Activated T-cell treated with anti-CD3 and anti-CD28 coated beads, Interleukin-2, amount 50 U/mL, for 1 hour (primary cell): ENCODE measurements around the gene AGPAT3.
A peak's percentile ranks its signal among the peaks of the same experiment; 100 is the strongest.

Experiments used
- DNase-seq: peaks from one replicate; pipeline ENCODE4 v3.0.0-alpha.2; 2020

Gene AGPAT3

DNA sequence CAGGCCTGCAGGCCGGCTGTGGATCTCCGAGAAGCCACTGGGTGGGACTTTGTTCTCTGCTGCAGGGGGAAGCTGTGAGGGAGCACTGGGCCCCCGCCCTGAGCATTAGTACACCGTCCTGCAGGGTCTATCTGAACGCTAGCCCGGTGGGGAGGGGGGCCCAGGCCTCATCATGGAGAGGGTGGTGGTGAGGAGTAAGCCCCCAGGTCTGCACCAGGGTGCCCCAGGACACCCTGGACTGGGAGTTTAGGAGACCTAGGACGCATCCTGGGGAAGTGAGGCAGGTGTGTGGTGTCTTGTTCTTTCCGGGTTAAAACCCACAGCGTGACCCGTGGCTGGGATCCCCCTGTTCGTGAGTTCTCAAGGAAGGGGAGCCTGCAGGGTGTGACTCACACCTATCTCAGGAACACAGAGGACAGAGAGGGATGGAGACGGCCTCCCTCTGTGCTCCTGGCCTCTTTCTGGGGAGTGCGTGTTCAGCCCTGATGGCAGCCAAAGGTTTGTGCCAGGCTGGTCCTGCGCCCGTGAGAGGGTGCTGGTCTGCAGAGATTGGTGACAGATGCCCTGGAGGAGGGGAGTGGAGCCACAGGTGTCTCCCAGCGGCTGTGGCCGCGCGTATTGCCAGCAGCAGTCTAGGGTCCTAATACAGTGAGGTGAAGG, 44.8 kb downstream of the AGPAT3 start:
- no peak for DNase-seq

DNA sequence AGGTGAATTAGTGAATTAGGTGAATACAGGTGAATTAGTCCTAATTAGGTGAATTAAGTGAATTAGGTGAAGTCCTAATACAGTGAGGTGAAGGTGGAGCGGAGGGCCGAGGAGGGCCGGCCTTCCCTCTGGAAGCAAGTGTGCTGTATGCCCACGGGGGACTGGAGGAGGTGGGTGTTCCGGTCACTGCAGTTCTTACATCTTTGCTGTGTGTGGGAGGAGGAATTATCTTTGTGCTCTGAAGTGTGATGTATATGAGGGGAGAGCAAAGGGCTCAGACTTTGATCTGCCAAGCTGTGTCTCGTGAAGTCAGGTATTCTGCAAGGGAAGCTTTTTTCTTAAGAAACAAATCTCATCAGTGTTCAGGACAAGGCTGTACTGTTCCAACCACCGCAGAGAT, 45.4 kb downstream of the AGPAT3 start:
- DNase-seq: no peak

DNA sequence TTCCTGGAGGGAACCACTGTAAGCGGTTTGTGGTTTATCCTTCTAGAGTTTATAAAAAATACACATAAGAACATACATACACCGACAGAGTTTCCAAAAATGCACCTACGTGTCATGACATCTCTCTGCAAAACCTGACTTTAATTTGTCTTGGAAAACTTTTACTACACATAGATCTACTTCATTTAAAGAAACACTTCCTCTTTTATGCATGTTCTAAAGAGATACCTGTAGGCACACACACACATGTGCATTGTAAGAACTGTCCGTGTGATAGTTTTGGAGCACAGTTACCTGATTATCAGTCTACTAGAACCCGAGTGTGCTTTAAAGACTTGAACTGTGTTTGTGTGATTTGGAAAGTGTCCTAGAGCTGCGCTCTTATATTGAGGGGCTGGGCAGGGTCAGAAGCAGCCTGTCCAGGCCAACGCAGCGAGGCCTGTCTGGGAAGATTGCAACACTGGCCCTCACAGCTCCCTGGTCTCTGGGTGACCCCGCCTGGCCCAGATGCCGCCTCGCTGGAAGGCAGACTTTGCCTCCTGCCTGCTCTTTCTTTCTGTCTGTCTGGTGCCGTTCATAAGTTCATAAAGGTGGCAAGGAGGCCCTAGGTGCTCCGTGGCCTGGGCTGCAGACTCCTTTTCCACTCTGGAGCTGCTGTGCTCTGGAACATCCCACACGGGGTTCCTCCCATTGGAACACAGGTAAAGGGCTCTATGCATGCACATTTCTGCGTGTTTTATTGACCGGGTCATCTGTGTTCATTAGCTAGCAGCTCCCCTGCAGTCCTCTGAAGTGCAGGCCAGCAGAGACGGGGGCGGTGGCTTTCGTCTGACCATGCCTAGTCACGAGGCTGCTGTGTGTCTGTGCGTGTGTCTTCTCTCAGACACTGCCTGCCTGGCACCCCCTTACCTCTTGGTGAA, 46.3 kb downstream of the AGPAT3 start:
- DNase-seq: no peak

DNA sequence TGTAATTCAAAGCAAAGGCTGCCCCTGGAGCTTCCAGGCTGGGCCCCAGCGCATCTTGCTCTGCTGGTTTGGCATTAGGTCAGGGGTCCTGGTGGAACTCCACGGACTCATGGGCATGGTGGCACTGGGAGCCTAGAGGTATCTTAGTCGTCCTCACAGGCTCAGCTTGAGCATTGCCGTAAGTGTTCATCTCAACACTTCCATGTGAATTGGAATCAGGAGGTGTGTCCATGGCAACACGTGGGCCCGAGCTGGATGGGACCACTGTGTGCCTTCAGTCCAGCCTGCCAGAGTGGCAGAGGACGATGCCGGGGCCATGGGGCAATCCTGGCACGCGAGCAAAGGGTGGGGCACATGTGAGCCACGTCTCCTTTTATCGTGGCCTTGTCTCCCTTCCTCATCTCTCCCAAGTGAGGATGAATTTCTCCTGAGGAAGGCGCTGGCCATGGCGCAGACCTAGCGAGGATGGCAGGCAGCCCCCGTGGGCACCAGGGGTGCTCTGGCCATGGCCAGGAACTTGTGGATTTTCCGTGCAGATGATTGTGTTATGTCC, 47.0 kb downstream of the AGPAT3 start:
- no peak for DNase-seq

DNA sequence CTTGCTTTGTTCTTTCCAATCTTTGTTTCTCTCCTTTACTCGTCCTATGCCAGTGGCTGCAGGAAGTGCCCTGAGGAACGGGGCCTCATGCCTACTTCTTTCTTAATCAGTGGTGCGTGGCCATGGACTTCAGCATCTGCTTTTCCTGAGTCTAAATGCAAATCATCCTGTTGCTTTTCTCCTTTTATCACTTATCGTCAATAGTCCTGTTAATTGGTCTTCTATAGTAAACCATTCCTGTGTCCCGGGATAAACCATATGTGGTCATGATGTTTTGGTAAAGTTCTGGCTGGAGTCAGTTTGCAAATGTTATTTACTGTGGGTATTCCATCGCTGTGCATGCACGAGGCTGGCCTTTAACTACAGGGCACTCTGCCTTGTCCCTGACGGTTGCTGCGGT, 47.5 kb downstream of the AGPAT3 start:
- no peak for DNase-seq

DNA sequence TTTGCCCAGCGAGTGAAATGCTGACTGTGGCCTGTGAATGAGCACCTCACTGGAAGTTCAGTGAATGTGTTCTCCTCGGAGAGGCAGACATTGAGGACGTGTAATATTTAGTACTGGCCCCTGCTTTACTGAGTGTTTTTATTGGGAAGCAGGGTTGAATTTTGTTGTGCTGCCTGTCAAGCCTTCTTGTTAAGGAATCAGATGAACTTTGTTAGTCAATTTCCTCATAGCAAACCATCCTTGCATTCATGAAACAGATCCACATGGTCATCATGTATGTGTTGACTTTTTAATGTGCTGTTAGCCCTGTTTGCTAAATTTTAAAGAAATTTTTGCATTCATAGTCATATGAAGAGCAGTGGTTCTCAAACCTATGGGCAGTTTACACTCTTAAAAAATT, 47.9 kb downstream of the AGPAT3 start:
- no peak for DNase-seq

DNA sequence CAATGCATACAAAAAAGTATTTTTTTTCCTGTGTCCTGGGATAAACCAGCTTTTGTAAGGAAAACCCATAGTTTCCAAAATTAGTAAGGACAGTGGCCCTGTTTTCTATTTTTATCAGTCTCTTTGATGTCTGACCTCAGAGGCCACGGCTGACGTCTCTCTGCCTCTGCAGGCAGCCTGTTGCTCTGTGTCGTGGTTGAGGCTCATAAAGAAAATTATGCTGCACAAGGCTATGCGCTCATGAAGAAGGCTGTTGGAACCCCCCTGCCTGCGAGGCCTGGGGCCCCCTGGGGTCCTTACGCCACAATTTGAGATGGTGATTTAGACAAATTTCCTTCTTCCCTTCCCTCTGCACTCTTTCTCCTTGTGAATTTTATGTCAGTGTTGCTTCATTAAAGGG, 48.9 kb downstream of the AGPAT3 start:
- no peak for DNase-seq

DNA sequence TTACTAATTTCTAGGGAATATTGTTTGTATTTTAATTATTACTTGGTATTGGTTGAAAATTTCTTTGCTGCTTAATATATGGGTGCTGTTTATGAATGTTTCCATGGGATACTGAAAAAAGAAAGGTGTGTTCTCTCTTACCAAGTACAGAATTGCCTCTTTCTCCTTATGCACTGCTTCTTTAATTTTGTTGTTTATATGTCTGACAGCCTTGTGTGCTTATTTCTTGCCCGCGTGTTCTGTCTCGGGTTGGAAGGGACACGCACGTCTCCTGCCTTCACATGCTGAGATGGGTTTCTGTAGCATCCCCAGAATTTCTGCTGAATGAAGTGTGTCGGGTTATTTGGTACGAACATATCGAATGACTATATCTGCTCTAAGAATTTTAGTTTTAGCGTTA, 51.1 kb downstream of the AGPAT3 start:
- no peak for DNase-seq

DNA sequence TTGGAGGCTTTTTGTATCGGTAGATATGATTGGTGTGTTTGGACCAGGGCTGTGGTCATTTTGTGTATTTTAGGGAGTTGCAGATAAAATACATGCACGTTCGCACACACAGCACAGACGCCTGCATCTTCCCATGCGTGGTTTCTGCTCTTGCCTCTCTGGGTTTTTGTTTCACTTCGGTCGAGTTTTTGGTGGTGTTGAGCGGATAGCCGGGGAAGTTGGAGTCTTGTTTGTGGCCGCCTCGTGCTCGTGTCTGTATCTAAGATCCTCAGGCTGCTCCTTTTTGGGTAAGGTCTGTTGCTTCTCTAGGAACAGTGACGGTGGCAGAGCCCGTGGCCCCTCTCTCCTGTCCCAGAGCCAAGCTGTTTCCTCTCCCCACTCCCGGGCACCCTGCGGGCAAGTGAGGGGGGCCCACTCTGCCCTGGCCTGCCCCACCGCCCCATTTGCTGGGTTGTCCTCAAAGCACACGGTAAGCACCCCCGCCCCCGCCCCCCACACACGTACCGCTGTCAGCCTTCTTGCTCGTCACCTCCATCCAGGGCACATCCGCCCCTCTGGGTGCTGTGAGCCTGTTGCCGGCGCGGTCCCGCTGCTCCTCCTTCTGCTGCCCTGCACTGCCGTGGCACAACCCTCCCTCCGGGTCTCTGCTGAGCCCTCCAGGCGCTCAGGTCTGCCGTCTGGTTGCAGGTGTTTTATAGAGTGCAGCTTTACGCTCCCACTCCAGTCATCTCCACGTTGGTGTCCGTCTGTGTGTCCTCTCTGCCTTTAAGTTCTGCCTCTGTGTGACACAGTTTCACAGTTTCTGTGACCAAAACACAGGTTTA, 51.9 kb downstream of the AGPAT3 start:
- peak; percentile 71 for DNase-seq

DNA sequence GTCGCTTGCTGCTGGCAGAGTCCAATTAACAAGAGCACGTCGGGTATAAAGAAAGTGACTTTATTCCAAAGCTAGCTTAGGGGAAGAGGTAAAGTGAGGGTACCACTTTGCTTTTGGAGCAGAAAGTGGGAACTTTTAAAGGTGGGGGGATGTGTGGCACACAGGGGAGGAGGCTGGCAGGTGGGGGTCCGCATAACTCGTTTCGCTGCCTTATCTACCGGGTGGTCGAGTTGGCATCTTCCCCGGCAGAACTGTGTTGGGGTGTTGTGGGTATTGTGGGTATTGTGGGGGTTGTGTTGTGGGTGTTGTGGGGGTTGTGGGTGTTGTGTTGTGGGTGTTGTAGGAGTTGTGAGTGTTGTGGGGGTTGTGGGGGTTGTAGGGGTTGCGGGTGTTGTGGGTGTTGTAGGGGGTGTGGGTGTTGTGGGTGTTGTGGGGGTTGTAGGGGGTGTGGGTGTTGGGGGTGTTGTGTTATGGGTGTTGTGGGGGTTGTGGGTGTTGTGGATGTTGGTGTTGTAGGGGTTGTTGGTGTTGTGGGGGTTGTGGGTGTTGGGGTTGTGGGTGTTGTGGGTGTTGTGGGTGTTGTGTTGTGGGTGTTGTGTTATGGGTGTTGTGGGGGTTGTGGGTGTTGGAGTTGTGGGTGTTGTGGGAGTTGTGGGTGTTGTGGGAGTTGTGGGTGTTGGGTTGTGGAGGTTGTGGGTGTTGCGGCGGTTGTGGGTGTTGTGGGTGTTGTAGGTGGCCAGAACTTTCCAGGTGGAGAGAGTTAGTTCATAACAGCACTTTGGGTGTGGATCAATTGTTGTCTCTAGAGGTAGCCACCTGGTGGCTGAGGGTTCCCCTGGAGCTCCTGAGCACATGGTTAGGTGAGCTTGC, 52.7 kb downstream of the AGPAT3 start:
- peak; percentile 31 for DNase-seq

DNA sequence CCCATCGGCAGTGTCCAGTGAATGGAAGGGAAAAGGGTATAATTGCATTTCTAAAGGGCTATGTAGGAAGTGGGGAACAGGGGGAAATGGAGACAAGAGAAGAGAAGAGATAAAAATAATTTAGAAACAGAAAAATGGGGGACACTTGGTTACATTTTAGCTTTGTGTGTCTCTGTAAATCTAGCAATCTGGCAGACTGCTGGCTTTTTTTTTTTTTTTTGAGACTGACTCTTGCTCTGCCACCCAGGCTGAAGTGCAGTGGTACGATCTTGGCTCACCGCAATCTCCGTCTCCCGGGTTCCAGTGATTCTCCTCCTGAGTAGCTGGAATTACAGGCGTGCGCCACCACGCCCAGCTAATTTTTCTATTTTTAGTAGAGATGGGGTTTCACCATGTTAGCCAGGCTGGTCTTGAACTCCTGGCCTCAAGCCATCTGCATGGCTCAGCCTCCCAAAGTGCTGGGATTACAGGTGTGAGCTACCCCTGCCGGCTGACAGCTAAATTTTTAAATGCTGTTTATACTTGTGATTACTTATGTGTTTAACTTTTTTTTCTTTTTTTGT, 53.4 kb downstream of the AGPAT3 start:
- no peak for DNase-seq

DNA sequence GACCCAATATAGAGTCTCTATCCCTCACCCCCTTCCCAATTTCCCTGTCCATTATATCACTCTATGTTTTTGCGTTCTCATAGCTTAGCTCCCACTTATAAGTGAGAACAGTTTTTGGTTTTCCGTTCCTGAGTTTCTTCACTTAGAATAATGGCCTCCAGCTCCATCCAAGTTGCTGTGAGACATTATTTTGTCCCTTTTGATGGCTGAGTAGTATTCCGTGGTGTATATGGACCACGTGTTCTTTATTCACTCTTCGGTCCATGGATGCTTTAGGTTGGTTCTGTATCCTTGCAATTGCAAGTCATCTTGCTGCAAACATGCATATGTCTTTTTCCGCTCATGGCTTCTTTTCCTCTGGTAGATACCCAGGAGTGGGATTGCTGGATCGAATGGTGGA, 54.3 kb downstream of the AGPAT3 start:
- no peak for DNase-seq

DNA sequence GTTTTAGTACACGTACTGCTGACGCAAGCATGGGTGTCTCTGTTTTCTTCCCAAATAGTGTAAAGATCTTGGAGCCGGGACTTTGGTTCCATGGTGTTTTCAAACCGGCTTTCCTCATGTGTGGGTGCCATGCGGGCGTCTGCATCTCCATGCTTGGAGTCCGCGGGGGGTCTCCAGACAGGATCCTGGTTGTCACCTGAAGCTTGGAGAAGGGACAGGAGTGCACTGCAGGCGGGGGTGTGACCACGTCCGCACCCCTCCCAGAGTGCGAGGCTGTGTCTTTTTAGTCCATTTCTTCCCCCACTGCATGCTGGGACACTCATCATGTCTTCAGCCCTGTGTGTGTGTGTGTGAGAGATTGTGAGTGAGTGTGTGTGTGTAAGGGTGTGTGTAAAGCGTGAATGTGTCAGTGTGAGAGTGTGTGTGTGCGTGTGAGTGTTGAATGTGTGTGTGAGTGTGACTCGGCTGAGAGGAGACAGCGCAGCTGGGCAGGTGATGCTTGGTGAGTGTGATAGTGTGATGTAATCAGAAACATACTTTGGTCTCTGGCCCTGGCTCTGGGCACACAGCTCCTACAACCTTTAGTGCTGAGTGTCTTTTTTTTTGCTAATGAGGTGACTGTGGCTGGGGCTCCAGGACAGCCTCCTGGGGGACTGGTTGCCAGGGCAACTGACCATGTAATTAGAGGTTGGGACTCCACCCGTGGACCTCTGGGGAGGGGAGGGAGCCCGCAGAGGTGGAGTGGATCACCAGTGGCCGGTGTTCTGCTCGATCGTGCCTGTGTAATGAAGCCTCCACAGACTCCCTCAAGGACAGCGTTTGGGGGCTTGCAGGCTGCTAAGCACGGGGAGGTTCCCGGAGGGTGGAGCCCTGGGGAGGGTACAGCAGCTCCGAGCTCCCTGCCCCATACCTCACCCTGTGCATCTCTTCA, 55.1 kb downstream of the AGPAT3 start:
- no peak for DNase-seq

DNA sequence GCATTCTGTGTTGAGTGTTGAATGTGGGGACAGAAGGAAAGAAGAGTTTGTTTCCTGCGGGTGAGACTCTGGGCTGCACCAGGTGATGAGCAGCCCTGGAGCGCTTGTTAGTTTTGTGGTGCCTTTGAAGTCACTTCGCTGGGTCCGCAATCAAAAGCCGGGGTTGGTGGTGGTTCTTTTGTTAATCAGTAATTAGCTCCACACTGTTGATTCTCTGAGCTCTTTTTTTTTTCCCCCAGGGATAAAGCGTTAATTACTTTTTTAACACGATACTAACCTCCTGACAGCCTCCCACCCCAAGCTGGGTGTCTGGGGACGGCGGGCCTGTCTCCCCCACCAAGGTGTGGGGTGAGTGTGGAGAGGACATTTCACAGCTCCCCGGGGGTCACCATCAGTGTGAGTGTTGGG, 56.6 kb downstream of the AGPAT3 start:
- peak; percentile 47 for DNase-seq

DNA sequence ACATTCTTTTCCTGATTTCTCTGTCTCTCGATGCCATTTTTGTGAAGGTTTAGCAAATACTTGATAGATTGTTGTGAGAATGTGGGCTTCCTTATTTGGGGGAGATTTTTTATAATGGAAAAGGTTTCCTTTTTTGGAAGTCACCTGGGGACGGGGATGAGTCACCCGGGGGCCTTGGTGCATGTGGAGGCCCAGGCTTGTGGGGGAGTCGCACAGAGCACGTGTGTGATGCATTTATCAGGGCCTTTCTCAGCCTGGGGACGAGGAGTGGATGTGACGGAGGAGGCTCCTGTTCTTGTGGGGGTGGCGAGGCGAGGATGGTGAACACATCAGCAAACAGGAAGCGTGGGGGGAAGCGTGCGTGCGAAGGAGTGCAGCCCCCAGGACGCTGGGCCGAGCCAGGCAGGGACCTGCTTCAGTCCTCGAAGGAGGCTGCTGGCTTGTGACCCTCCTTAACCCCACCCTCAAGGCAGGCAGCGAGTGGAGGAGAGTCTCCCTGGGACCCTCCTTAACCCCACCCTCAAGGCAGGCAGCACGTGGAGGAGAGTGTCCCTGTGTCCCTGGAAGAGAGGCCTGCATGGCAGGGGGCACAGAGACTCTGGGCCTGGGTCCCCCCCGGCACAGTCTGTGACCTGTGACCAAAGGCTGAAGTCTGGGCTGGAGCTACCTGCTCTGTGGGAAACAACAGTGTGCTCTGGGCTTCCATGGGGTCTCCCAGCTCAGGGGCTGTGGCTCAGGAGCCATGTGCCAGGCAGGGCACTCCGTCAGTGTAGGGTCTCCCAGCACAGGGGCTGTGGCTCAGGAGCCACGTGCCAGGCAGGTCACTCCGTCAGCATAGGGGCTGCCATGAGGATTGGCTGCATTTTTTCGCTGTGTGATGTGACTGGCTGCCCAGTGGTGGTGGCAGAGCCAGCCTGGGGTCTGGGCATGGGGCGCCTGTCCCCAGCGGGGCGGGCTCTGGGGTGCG, 57.2 kb downstream of the AGPAT3 start:
- peak; percentile 65 for DNase-seq

DNA sequence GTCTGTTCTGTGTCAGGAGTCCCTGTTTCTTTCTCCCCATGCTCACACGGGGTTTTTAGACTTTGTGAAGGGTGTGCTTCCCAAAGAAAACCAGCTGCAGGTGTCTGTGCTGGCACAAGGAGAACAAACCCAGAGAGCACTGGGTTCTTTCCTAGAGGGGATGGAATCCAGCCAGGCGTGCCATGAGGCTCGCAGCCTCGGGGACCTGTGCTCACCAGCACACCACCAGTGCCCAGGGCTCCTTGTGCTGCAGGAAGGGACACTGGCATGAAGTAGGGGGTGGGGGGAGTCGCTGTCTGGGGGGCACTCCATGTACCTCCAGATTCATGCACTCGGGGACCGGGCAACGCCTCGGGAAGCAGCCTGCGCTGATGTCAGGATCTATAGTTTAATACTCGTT, 57.9 kb downstream of the AGPAT3 start:
- DNase-seq: no peak

DNA sequence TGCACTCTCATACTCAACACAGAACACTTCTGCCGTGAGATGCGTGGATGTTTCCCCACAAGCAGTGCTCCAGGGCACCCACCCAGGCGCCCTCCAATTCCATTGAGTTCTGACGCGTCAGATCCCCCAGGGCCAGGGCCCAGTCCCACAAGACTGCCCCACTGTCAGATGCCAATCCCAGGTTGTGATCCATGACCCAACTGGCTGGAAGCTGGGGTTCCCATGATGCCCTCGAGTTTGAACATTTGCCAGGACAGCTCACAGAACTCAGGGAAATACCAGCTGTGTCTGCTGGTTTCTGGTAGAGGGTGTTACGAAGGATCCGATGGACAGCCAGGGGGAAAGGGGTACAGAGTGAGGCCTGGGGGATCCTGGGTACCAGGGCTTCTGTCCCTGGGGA, 58.4 kb downstream of the AGPAT3 start:
- no peak for DNase-seq

DNA sequence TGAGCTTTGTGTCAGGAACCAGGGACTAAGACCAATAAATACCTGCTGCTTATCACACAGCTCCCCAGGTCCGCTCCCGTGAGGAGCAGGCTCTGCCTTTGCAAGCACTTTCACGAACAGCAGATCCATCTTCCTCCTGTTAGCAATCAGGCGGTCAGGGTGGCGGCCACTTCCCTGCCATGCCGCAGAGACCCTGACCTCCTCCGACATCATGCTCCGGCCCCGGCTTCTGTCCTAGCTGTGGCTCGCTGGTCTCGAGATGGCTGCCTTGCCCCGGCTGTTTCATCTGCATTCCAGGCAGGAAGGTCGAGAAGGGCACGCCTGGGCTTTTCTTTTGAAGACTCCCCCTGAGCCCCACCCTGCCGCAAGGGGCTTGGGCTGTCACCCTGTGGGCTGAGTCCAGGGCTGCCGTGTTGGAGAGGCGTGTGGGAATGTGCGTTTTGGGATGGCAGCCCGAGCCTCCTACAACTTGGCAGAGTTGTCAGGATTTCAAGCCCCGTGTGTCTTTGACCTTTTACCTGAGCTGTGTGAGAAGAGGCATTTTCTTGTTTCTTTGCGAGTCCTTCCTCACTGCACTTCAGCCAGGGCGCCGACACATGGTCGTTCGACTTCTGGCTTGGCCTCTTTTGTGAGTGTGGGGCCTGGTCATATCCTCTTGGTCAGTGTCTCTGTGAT, 59.5 kb downstream of the AGPAT3 start:
- no peak for DNase-seq

DNA sequence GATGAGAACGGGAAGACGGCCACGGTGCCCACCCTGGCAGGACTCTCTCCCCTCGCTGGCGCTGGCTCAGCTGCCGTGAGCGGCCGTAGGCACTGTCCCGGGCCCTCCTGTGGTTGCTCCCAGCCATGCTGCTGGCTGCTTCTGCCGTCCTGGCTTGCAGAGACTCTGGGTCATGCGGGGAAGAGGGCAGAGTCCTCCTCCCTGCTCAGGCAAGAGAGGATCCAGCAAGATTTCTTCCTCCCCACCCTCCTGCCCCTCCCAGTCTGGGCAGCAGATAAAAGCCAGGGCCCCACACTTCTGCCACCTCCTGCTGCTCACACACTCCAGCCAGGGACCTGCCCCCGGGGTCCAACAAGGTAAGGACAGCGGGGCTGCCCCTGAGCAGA, 60.1 kb downstream of the AGPAT3 start:
- no peak for DNase-seq
